ENCODE measurements around the gene SERPINE3.

SERPINE3 gene

DNA sequence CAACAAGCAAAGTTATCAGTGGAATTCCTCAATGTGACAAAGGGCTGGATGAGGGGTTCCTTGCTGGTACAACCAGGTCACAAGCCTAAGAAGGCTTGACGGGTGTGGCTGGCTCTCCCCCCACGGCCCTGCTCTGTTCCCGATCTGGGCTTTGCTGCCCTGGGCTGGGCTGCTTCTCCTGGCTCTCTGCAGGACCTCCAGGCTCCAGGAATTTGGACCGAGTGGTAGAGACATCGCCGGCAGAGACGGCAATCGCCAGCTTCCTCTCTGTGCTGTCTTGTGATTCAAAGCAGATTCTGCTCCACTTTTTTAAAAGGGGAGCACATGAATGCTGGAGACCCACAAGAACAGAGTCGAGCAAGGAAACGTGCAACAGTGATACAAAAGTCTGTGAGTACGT lies at the start of gene SERPINE3:
SERPINE3 (plus strand) TSS at position 338 of the 400 bp plus-strand sequence. CDS start 1,401 bp downstream, outside the sequence.
- TF ChIP-seq, protein P1, sequence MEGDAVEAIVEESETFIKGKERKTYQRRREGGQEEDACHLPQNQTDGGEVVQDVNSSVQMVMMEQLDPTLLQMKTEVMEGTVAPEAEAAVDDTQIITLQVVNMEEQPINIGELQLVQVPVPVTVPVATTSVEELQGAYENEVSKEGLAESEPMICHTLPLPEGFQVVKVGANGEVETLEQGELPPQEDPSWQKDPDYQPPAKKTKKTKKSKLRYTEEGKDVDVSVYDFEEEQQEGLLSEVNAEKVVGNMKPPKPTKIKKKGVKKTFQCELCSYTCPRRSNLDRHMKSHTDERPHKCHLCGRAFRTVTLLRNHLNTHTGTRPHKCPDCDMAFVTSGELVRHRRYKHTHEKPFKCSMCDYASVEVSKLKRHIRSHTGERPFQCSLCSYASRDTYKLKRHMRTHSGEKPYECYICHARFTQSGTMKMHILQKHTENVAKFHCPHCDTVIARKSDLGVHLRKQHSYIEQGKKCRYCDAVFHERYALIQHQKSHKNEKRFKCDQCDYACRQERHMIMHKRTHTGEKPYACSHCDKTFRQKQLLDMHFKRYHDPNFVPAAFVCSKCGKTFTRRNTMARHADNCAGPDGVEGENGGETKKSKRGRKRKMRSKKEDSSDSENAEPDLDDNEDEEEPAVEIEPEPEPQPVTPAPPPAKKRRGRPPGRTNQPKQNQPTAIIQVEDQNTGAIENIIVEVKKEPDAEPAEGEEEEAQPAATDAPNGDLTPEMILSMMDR (IDR thresholded peaks at IDR 0.05; ENCODE audit: low read depth, low read length, missing control alignments): no peak
- no peak for DNase-seq (ENCODE audit: extremely low read depth, low read depth)
- H3K4me3 ChIP-seq (replicated peaks; ENCODE audit: low read depth, low read length): no peak within 1 kb of the TSS

DNA sequence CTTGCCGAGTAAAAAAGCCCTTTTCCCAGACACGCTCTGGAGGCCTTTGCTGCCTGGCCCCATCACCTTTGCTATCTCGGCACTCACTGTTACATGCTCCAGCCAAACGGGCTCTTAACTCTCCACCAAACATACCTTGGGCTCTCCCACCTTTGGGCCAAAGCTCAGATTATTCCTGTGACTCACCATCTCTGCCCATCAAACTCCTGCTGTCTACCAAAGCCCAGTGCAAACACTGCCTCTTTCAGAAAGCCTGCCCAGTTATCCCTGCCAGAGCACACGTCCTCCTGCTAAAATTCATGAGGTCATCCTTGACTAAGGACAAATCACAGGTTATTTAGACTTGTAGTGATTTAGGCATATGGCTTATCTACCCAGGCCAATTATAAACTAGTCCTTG lies 48.1 kb upstream of the SERPINE3 start:
- TF ChIP-seq, protein P1 (IDR thresholded peaks at IDR 0.05; ENCODE audit: low read depth, low read length, missing control alignments): no peak

DNA sequence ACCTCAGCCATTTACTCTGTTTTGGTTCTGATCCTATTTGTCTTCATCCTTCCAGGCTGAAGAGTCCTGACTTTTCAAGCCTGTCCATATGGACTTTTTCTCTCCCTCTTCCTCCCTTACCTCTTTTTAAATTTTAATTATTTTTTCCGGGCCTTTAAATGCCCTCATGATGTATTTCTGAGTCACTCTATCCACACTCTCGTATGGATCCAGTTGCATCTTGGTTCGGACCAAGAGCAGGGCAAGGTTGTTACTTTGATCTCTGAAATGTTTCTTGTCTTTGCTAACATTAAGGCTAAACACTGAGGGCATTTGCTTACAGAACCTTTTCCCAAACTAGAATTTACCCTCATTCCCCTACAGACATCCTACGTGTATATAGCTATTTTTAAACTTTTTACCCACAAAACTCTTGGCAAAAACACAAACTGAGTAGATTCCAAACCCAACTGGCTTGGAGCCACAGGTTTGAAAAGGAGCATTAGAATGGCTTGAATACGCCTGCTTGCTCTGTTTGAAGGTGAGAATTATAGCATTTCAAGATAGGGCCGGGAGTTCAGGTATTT lies 47.4 kb upstream of the SERPINE3 start:
- H3K4me3 ChIP-seq (replicated peaks; ENCODE audit: low read depth, low read length): no peak overlapping the region
- TF ChIP-seq, protein P1 (IDR thresholded peaks at IDR 0.05; ENCODE audit: low read depth, low read length, missing control alignments): no peak
- DNase-seq (ENCODE audit: extremely low read depth, low read depth): no peak

More for the DNA sequence above, 48.1 kb upstream of the SERPINE3 start:
- no peak overlapping the region for H3K4me3 ChIP-seq (replicated peaks; ENCODE audit: low read depth, low read length)
- no peak for DNase-seq (ENCODE audit: extremely low read depth, low read depth)

DNA sequence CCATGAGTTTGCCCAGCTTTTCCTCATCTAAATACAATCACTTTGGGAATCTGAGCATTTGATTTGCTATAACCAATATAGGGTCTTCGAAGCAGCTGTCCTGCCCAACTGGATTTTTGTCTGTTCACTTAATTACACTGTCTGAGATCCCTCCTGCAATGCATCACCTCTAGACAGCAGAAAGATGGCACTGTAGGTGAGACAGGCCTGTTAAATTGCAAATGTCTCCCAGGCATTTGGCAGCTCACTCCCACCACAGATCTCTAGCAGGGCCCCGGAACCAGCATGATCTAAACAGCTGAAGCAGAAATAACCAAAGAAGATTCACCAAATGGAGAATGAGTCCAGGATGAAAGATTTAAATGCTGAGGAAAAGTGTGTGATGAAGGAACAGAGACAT lies 41.9 kb upstream of the SERPINE3 start:
- DNase-seq (ENCODE audit: extremely low read depth, low read depth): no peak
- TF ChIP-seq, protein P1 (IDR thresholded peaks at IDR 0.05; ENCODE audit: low read depth, low read length, missing control alignments): no peak
- no peak overlapping the region for H3K4me3 ChIP-seq (replicated peaks; ENCODE audit: low read depth, low read length)

DNA sequence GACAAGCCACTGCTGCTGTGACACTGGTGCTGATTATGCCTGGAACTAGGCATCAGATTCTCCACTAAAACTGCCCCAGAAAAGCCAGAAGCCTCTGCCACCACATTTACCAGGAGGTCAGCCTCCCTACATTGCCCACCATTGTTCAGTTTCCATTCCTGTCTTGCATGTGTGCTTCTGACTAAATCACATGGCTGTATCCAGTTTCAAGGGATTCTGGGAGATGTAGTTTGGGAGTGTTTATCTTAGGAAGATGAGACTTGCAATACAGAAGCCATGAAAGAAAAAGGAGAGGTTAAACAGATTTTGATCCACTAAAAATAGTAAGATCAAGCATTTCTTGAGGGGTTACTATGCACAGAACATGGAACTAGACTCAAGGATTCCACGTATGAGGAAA lies 40.7 kb upstream of the SERPINE3 start:
- no peak overlapping the region for H3K4me3 ChIP-seq (replicated peaks; ENCODE audit: low read depth, low read length)
- TF ChIP-seq, protein P1 (IDR thresholded peaks at IDR 0.05; ENCODE audit: low read depth, low read length, missing control alignments): no peak
- no peak for DNase-seq (ENCODE audit: extremely low read depth, low read depth)

DNA sequence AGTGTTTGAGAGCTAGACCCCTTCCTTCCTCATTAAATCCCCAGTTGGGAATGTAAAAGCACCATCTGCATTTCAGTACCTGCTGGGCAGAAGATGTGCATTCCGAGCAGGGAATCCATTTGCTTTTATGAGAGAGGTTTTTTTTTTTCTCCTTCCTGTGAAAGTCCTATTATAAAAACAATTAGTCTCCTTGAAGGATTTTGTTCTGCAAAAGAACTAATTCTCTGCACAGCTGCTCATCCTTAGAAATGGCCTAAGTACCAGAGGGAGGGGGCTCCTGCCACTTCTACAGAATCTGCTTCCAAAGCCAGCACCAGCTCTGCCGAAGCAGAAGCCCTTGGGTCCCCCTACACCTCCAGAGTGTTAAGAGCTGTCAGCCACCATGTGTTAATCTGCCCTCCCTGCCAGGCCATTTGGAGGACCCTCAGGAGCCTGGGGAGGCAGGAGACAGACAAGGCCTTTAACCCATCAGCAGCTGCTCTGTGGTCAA lies 36.4 kb upstream of the SERPINE3 start:
- TF ChIP-seq, protein P1 (IDR thresholded peaks at IDR 0.05; ENCODE audit: low read depth, low read length, missing control alignments): no peak
- H3K4me3 ChIP-seq (replicated peaks; ENCODE audit: low read depth, low read length): no peak overlapping the region
- no peak for DNase-seq (ENCODE audit: extremely low read depth, low read depth)

DNA sequence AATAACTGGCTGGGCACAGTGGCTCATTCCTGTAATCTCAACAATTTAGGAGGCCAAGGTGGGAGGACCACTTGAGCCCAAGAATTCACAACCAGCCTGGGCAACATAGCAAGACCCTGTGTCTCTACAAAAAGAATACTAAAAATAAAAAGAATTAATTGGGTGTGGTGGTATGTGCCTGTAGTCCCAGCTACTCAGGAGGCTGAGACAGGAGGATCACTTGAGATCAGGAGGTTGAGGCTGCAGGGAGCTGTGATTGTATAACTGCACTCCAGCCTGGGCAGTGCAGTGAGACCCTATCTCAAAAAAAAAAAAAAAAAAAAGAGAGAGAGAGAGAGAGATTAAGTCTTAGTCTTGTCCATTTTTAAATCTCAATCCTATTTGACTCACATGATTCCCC lies 35.6 kb upstream of the SERPINE3 start:
- TF ChIP-seq, protein P1 (IDR thresholded peaks at IDR 0.05; ENCODE audit: low read depth, low read length, missing control alignments): no peak
- DNase-seq (ENCODE audit: extremely low read depth, low read depth): no peak
- no peak overlapping the region for H3K4me3 ChIP-seq (replicated peaks; ENCODE audit: low read depth, low read length)
